Activated CD4-positive, alpha-beta memory T cell treated with anti-CD3 and anti-CD28 coated beads for 36 hours (primary cell): Measurements from ENCODE around the gene GOLGA2. TPM values are rescaled to one million over a fixed set of nuclear protein-coding genes. Genes with fewer than 3 reads are reported as not detected.

Experiments used
- microRNA-seq: library from miRNA; unstranded; fragments of <30 nt; microRNA quantifications from one replicate; pipeline ENCODE4 v1.2.0, GENCODE V29; 2022; ENCODE audit warnings: borderline number of aligned reads, borderline microRNAs expressed, borderline replicate concordance
- total RNA-seq, 2 experiments: library from RNA; stranded (reverse); gene quantifications; one replicate each; pipeline ENCODE4 v1.2.3, GENCODE V29; 2021

GOLGA2 gene
- total RNA-seq, 2 experiments from 2014 or later: 34.4 to 42.9 TPM

Small RNA genes lying within 50 kb of the gene (microRNA-seq; reads per million reads assigned to microRNA genes)
- 3.9 reads per million, percentile 5 among the genes with 10 or more reads in this experiment for gene MIR199B
- not detected for gene MIR3154

Other genes with a start within 250 kb of the GOLGA2 start
- 10 to 100 TPM; 10.2 to 14.5 TPM for gene NAIF1, start 208.7 kb downstream of the GOLGA2 start, total RNA-seq
- 10 to 100 TPM; 17.1 to 17.3 TPM for gene SLC25A25, start 207.8 kb downstream of the GOLGA2 start, total RNA-seq
- gene PTGES2, start 148.3 kb downstream of the GOLGA2 start, total RNA-seq: 10 to 100 TPM; 43.4 to 43.6 TPM
- gene LCN2, start 126.6 kb downstream of the GOLGA2 start, total RNA-seq: not detected
- 10 to 100 TPM; 86.9 to 90.1 TPM for gene BBLN, start 115.7 kb downstream of the GOLGA2 start, total RNA-seq
- 100 to 1,000 TPM in 1 of 2 experiments, 10 to 100 TPM in 1; 95.4 to 105 TPM for gene CIZ1, start 84.4 kb downstream of the GOLGA2 start, total RNA-seq
- gene DNM1, start 72.6 kb downstream of the GOLGA2 start, total RNA-seq: 1 to 10 TPM in 1 of 2 experiments, under 1 TPM in 1; 0.63 to 1.1 TPM
- 10 to 100 TPM; 15.2 to 15.5 TPM for gene SWI5, start 269 bp upstream of the GOLGA2 start, total RNA-seq
- 10 to 100 TPM; 27.2 to 27.4 TPM for gene TRUB2, start 46.4 kb upstream of the GOLGA2 start, total RNA-seq
- gene COQ4, start 46.8 kb upstream of the GOLGA2 start, total RNA-seq: 10 to 100 TPM; 33.0 to 35.5 TPM
- 10 to 100 TPM; 12.6 to 14.1 TPM for gene SLC27A4, start 64.5 kb upstream of the GOLGA2 start, total RNA-seq
- 10 to 100 TPM; 45.9 to 50.0 TPM for gene URM1, start 95.4 kb upstream of the GOLGA2 start, total RNA-seq
- gene CERCAM, start 144.8 kb upstream of the GOLGA2 start, total RNA-seq: 1 to 10 TPM; 1.0 to 1.1 TPM
- 10 to 100 TPM; 68.9 to 72.8 TPM for gene ODF2, start 180.0 kb upstream of the GOLGA2 start, total RNA-seq
- 10 to 100 TPM; 55.6 to 57.0 TPM for gene GLE1, start 228.7 kb upstream of the GOLGA2 start, total RNA-seq